CD4-positive, alpha-beta T cell (primary cell): ENCODE data around the gene MAST3. TPM values are rescaled to one million over a fixed set of nuclear protein-coding genes. Genes with fewer than 3 reads are reported as not detected.

Experiments
- ATAC-seq: fragments of 200-7000 bp; cut with Tn5 transposase; one replicate; pipeline ENCODE4 v1.10.0; 2022; ENCODE audit warnings: mild to moderate bottlenecking; ENCODE audit not compliant: poor library complexity
- CTCF ChIA-PET: fragments of 350-600 bp; sonication (Branson Sonifier 250); formaldehyde crosslinking; loops from one replicate; lab custom pipeline; 2021; ENCODE audit warnings: antibody characterized with exemption, inconsistent platforms; lab: Charles Lee
- POLR2A ChIA-PET: fragments of 350-600 bp; sonication (Branson Sonifier 250); formaldehyde crosslinking; loops from one replicate; lab custom pipeline; 2021; ENCODE audit warnings: antibody characterized with exemption, inconsistent platforms; lab: Charles Lee
- DNase-seq, 14 experiments: peaks; one replicate each; pipeline ENCODE4 v3.0.0-alpha.2; 2013 to 2020; ENCODE audit warnings: mixed read lengths in 2 of 14
- H3K27ac ChIP-seq, 2 donors: one replicate each; pipeline versions ENCODE4 v1.5.1 to v1.7.0; 2013; ENCODE audit warnings: low read length in 2 of 2, low read depth in 1 of 2, mild to moderate bottlenecking in 1 of 2
- H3K27me3 ChIP-seq, 2 experiments: 1 replicate in 1 of 2; 2 replicates in 1 of 2; pipeline versions ENCODE4 v1.6.1 to v1.7.0; 2013; ENCODE audit warnings: low read length in 2 of 2, control low read depth in 1 of 2, mild to moderate bottlenecking in 1 of 2, moderate library complexity in 1 of 2; ENCODE audit not compliant: insufficient read depth in 2 of 2, control insufficient read depth in 1 of 2
- H3K36me3 ChIP-seq: one replicate; pipeline ENCODE4 v1.6.1; 2013; ENCODE audit warnings: low read length, control low read depth; ENCODE audit not compliant: insufficient read depth
- H3K4me1 ChIP-seq: one replicate; pipeline ENCODE4 v1.6.1; 2013; ENCODE audit warnings: low read length, control low read depth; ENCODE audit not compliant: insufficient read depth
- H3K4me3 ChIP-seq: one replicate; pipeline ENCODE4 v1.5.1; 2013; ENCODE audit warnings: mild to moderate bottlenecking, low read length, moderate library complexity
- H3K9me3 ChIP-seq, 2 experiments: 1 replicate in 1 of 2; 2 replicates in 1 of 2; pipeline versions ENCODE4 v1.6.1 to v1.7.0; 2013; ENCODE audit warnings: low read length in 2 of 2, mild to moderate bottlenecking in 2 of 2, control low read depth in 1 of 2, moderate library complexity in 1 of 2; ENCODE audit not compliant: control insufficient read depth in 1 of 2, insufficient read depth in 1 of 2
- H3K27ac Mint-ChIP-seq: one replicate; pipeline ENCODE4 v1.8.0; 2020; ENCODE audit warnings: mixed read lengths
- H3K27me3 Mint-ChIP-seq: one replicate; pipeline ENCODE4 v1.8.0; 2021; ENCODE audit warnings: mixed read lengths
- H3K36me3 Mint-ChIP-seq: one replicate; pipeline ENCODE4 v1.8.0; 2021; ENCODE audit warnings: low read depth, mixed read lengths
- H3K4me1 Mint-ChIP-seq: one replicate; pipeline ENCODE4 v1.8.0; 2021; ENCODE audit warnings: low read depth, mixed read lengths
- H3K4me3 Mint-ChIP-seq: one replicate; pipeline ENCODE4 v1.8.0; 2020; ENCODE audit warnings: mild to moderate bottlenecking, mixed read lengths
- H3K9me3 Mint-ChIP-seq: one replicate; pipeline ENCODE4 v1.8.0; 2020; ENCODE audit warnings: mixed read lengths
- intact Hi-C, 2 experiments: fragments of 100-400 bp; cut with DNase I in 1 of 2; cut with micrococcal nuclease in 1 of 2; formaldehyde crosslinking; loops; one replicate each; pipeline versions ENCODE4 v1.15.1 to v1.9.0; 2023 to 2025; cut with DNase I, micrococcal nuclease
- total RNA-seq, 174 experiments: library from RNA in 2 of 174; stranded (reverse) in 2 of 174; gene quantifications; one replicate each; pipeline ENCODE4 v1.2.3 and lab custom pipeline; 2021 to 2026
- TF ChIP-seq, protein P1 (sequence below): fragments of 200-600 bp; IDR thresholded peaks from one replicate; pipeline ENCODE4 v1.8.0; 2022; ENCODE audit warnings: antibody characterized with exemption, mild to moderate bottlenecking

Gene MAST3
- total RNA-seq, 2 experiments from 2014 or later: 16.1 to 16.4 TPM

DNA sequence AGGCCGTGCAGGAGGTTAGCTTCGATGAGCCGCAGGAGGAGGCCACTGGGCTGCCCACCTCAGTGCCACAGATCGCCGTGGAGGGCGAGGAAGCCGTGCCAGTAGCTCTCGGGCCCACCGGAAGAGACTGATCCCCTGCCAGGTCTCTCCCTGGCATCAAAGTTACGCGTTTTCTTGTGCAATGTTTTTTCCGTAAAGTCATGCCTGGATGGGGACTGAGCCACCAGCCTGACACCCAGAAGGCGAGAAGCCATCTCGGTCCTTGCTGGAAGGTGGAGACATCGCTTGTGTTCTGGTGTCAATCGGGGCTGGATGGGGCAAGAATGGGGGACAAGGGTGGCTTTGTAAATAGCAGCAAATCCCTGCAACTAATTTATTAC, 52.0 kb downstream of the MAST3 start:
- DNase-seq (no peak), ATAC-seq (no peak)
- TF ChIP-seq, protein P1, sequence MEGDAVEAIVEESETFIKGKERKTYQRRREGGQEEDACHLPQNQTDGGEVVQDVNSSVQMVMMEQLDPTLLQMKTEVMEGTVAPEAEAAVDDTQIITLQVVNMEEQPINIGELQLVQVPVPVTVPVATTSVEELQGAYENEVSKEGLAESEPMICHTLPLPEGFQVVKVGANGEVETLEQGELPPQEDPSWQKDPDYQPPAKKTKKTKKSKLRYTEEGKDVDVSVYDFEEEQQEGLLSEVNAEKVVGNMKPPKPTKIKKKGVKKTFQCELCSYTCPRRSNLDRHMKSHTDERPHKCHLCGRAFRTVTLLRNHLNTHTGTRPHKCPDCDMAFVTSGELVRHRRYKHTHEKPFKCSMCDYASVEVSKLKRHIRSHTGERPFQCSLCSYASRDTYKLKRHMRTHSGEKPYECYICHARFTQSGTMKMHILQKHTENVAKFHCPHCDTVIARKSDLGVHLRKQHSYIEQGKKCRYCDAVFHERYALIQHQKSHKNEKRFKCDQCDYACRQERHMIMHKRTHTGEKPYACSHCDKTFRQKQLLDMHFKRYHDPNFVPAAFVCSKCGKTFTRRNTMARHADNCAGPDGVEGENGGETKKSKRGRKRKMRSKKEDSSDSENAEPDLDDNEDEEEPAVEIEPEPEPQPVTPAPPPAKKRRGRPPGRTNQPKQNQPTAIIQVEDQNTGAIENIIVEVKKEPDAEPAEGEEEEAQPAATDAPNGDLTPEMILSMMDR: no peak
- no peak overlapping the region for H3K4me3 Mint-ChIP-seq
- no peak overlapping the region for H3K27ac Mint-ChIP-seq
- CTCF ChIA-PET: interaction anchor here (0.7 kb wide), 1 partner anchor 89 kb away, joined by 4 read pairs; no protein-coding TSS in a partner anchor
- no peak overlapping the region for H3K27ac ChIP-seq
- H3K36me3 ChIP-seq: peaks cover 36% of the 10 kb centered on the region
- H3K36me3 Mint-ChIP-seq: peaks cover 54% of the 10 kb centered on the region
- no peaks in the 10 kb centered on the region for H3K9me3 Mint-ChIP-seq
- H3K4me1 ChIP-seq: peaks cover 30% of the 10 kb centered on the region
- H3K27me3 Mint-ChIP-seq: no peaks in the 10 kb centered on the region
- H3K4me1 Mint-ChIP-seq: peaks cover 16% of the 10 kb centered on the region
- H3K27me3 ChIP-seq: no peaks in the 10 kb centered on the region
- H3K9me3 ChIP-seq: no peaks in the 10 kb centered on the region
- POLR2A ChIA-PET: no interaction called here
- H3K4me3 ChIP-seq: no peak overlapping the region
- intact Hi-C loops: no loop called here

DNA sequence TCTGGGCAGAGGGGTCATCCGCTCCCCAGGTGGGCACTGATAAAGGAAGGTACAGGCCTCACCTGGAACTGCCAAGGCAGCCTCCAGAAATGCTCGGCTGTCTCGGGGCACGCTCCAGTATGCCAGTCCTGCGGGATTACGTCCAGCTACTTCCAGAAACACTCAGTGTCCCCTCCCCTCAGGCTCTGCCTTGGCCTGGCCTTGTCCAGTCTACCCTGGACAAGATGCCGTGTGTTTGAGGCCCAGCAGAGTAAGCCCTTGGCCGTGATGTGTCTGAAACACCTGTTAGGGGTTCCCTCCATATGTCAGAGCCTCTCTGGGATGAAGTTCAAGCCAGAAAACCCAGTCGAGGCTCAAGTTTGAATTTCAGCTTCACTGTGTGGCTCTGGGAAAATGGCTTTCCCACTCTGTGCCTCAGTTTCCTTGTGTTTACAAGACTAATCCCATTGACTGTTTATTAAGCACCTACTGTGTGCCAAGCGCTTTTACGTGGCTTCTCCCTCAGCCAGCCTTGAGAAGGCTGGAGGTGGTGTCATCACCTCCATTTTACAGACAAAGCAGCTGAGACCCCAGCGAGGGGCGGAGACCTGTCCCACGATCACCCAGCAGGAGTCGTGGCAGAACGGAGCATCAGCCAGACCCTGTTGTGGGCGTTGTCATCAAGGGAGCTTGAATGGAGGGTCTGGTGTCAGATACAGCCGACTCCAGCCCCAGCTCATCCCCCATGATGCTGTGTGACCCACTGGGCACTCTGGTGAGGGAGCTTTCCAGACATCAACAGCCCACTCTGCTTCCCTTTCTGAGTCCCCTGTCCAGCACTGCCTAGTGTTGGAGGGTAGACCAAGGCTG, 53.4 kb downstream of the MAST3 start:
- no peak for ATAC-seq
- no peaks in the 10 kb centered on the region for H3K27me3 Mint-ChIP-seq
- peaks cover 42% of the 10 kb centered on the region for H3K36me3 Mint-ChIP-seq
- TF ChIP-seq, protein P1: no peak
- H3K4me3 ChIP-seq: no peak overlapping the region
- no peaks in the 10 kb centered on the region for H3K27me3 ChIP-seq
- H3K27ac Mint-ChIP-seq: peak overlapping the region; percentile 80
- H3K27ac ChIP-seq: peak overlapping the region in 1 of 2 donors; percentile 32
- H3K36me3 ChIP-seq: peaks cover 25% of the 10 kb centered on the region
- peak in 1 of 14 experiments; percentile 37 for DNase-seq
- CTCF ChIA-PET: interaction anchor here (1.0 to 1.8 kb wide), 5 partner anchors 9 to 87 kb away, joined by 3 to 10 read pairs (median 4); no protein-coding TSS in a partner anchor
- H3K4me1 ChIP-seq: peaks cover 33% of the 10 kb centered on the region
- H3K9me3 Mint-ChIP-seq: no peaks in the 10 kb centered on the region
- peak overlapping the region; percentile 86 for H3K4me3 Mint-ChIP-seq
- no peaks in the 10 kb centered on the region for H3K9me3 ChIP-seq
- H3K4me1 Mint-ChIP-seq: peaks cover 17% of the 10 kb centered on the region
- POLR2A ChIA-PET: interaction anchor here (0.6 to 2.4 kb wide), 19 partner anchors 10 to 914 kb away, joined by 3 to 51 read pairs (median 5); partner anchors contain the start of genes IFI30, IL12RB1, JUND and RAB3A
- intact Hi-C loops: loop anchor here (5.0 kb wide), 2 partner anchors 41 to 149 kb away; partner anchors contain the start of gene MPV17L2 (in 1 of the 2)

DNA sequence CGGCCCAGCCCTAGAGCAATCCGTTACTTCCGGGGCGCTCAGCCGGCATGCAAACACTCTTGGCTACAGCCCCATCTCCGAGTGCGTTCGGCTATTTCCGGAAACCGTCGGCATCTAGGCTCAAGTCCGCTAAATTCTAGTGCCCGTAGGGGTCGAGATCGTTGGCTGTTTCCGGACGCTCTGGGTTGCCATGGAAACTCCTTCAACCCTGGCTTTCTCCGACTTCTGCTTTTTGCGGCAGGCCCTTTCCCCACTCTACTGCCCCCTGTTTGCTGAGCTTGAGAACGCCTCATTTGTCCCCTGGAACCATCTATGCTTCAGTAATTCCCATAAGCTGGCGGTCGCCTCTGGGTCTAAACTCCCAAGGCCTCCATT, 54.9 kb downstream of the MAST3 start:
- Mint-ChIP-seq H3K4me1 (peaks cover 23% of the 10 kb centered on the region), H3K27ac (peak overlapping the region; percentile 80), H3K27me3 (no peaks in the 10 kb centered on the region), H3K9me3 (no peaks in the 10 kb centered on the region), H3K4me3 (peak overlapping the region; percentile 86), H3K36me3 (peaks cover 34% of the 10 kb centered on the region)
- Histone ChIP-seq H3K36me3 (peaks cover 20% of the 10 kb centered on the region), H3K27ac (peak overlapping the region; percentile 64 to 88), H3K4me1 (peaks cover 36% of the 10 kb centered on the region), H3K9me3 (no peaks in the 10 kb centered on the region), H3K27me3 (no peaks in the 10 kb centered on the region), H3K4me3 (peak overlapping the region; percentile 78)
- ATAC-seq (peak; percentile 67), DNase-seq (peak; percentile 94 to 99 (median 98))
- CTCF ChIA-PET: interaction anchor here (0.6 to 1.8 kb wide), 17 partner anchors 9 to 220 kb away, joined by 3 to 10 read pairs (median 4); partner anchors contain the start of genes CCDC124, JUND and MPV17L2
- TF ChIP-seq, protein P1: peak; percentile 58
- POLR2A ChIA-PET: interaction anchor here (0.9 to 2.4 kb wide), 25 partner anchors 9 to 293 kb away, joined by 3 to 51 read pairs (median 5); partner anchors contain the start of genes ARRDC2, CCDC124, IFI30 and IL12RB1
- intact Hi-C loops: loop anchor here (1.0 to 5.0 kb wide), 6 partner anchors 34 to 293 kb away; partner anchors contain the start of genes MPV17L2 (in 1 of the 2) and RPL18A (in 1 of the 2)
